HG03108 (cell line): Measurements from ENCODE around the gene SOWAHA.

Source experiments
- ATAC-seq: cut with Tn5 transposase; IDR thresholded peaks from one replicate; pipeline ENCODE4 v1.9.1; 2021; ENCODE audit warnings: moderate library complexity; ENCODE audit not compliant: unreplicated experiment

Gene SOWAHA

DNA sequence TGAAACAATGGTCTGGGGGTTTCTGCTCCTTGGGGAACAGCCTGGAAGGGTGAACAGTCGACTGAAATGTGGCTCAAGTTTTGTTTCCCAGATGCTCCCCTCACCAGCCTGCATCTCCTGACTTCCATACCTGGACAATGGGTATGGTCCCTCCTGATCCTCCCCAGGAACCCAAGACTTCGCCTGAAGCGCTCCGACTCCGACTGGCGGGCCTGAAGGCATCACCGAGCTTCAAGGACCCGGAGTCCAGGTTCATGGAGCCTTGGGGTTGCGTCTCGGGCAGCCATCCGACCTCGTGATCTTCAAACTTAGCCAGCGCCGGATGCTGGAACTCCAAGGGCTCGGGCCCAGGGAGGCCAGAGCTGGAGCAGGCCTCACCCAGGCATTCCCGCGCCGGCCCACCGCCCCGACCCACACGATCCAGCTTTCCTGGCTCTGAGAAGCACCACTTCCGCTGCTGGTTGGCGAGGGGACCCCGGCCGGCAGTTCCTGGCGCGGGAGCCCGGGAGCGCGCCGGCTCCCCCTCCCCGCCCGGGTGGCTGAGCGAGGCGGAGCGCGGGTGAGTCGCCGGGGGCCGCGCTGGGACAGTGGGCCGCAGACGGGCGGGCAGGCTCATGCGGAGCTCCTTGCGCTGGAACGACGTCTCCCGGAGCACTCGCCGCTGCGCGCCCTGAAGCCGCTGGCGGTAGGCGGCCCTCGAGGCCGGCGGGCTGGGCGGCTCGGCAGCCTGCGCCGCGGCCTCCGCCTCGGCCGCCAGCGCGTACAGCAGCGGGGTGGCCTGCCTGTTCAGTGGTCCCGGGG, 12.1 kb downstream of the SOWAHA start:
- ATAC-seq = no peak

DNA sequence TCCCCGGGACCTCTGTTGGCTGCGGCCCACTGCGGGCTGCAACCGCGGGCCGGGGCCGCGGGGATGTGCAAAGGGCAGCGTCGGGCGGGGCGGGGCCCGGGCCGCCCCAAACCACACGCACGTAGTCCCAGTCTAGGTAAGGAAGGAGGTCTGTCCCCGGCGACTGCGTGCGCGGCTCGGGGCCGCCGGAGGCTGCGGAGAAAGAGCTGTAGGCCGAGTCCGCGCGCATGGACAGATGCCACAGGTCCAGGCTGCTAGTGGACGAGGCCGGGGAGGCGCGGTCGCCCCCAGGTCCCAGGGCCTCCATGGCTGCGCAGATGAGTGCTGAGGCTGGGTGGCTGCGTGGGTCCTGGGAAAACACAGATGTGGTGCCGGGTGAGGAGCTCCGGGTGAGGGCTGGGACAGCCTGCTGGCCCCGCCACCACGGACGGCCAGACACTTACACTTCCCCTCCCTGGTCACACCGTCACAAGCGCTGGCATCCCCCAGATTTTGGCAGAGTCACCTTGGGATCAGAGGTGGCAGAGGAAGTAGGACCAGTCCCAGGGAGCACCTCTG, 12.8 kb downstream of the SOWAHA start:
- ATAC-seq = no peak

DNA sequence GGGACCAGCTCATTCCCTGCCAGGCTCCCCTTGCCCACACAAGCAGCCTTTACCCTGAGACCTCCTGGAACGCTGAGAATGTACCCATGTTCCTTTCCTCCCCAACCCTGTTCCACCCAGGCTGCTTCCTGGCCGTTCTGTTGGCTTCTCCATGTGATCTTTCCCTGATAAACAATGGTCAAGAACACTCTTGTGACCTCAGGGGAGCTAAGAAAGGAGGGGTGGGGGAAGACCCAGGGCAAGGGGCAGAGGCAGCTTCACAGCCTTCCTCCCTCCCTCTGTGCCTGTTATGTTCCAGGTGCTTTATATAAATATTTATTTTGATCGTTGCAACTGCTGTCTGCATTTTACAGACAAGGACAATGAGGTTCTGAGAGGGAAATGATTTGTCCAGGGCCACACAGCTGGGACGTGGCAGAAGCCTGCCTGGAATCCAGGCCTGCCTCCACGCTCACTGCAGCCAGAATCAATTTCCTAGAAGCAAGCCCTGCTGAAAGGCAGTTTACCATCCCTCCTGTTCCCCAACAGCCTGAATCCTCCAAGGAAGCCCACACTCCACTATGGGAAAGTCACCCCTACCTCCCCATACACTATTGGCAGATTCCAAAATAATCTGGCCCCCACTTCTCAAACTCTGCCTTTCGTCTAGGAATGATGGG, 13.5 kb downstream of the SOWAHA start:
- ATAC-seq = no peak

DNA sequence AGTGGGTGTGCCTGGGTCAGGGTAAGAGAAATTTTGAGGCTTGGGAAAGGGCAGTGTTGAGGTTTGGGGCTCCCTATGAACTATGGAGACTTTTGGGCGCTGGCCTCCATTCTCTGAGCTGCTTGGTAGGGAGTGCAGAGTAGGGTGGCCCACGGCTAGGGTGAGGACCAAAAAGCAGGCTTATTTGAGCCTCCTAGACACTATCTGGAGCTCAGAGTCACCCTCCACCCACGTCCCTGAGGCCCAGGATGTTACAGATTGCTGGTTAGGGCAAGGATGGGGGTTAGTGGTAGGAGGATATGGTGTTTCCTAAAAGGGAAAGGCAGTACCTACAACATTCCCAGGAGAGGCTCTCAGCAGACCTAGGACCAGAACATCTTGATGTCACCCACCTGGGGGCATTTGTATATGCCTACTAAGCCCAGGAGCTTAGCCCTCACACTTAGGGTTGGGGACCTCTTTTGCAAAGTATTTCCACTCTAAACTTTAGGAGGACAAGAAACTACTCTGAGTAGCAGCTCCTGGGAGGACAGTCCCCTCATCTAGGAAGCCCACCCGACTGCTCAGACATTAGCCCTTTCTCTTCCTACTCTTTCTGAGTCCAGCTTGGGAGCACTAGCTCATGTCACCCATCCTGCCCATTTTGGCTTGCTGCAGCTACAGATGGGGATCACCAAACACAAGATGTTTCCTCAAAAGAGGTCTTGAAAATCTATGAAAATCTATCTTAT, 15.0 kb downstream of the SOWAHA start:
- ATAC-seq = no peak

DNA sequence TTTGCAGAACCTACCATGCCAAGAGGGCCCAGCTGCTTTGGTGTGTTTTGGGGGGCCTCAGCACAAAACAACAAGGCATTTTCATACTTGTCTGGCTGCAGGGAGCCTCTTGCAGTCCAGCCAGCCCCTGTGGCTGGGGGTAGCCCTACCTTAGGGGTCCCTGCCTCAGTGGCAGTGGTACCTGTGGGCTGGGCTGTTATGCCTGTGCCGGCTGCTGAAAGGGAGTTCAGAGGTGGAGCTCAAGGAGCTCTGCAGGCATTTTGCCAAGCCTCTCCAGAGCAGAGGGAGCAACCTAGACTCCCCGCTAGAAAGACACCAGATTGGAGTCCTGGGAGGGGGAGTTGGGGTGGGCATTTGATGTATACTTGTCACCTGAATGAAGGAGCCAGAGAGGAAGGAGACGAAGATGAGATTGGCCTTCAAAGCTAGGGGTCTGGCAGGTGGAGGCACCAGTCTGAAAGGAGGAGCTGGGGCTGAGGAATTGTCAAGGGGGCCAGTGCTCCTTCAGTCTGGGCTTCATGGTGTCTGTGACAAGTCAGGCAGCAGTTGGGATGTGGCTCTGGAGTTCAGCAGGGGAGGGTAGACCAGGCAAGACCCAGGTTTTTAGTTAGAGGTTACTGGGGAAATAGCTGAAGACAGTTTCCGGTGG, 15.9 kb downstream of the SOWAHA start:
- no peak for ATAC-seq

DNA sequence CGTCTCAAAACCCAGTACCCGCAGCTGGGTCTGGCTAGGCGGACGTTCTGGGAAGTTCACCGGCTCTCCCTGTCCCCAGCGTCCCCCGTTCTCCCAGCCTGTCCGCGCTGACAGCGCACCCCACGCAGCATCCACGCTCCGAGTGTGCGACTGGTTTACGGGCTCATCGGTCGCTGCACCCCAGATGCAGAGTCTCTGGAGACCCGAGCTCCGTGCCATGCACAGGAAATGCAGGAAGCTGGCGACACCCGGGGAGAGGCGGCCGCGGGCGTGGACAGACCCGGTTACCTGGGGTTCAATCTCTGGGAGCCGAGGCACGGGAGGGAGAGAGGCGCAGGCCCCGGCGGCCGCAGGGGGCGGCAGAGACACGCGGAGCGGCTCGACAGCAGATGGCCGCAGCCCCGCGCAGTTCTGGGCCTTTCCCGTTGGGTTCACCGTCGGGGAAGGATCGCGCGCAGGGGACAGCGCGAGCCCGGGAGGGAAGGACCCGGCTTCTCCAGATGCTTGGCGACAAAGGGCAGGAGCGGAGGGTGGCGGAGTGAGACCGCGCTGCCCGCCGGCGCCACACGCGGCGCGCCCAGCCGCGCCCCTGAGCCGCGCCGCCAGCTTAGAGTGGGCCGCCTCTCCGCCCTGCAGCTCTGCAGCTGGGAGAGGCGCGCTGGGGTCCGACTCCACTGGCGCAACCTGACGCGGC, 16.8 kb downstream of the SOWAHA start:
- peak; percentile 76 for ATAC-seq

DNA sequence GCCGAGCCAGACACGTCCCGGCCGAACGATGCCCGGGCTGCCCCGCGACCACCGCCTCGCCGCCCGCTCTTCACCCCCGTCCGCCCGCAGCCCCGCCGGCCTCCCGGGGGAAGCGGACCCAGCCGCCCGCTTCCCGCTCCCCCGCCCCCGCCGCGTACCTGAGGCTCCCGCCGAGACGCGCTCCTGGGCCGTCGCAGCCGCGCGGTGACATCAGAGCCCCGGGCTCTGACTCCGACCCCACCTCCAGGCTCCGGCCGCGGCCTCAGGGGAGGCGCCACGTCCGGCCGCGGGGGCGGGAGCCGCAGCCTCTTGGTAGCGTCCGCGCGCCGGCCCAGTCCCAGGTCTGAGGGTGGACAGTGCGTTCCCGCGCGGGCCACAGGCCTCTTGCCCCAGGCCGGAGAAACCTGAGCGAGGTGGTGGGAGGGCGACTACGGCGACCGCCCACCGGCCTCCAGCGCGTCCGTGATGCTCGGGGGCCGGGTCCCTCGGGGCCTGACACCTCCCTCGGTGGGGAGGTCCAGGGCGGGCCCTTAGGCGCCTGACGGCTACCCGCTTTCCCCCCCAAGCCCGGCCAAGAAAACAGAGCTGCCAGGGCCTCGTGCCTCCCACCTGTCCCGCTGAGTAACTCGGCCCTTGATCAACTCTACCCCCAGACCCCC, 17.5 kb downstream of the SOWAHA start, which contains the start of gene SHROOM1:
Gene SHROOM1, minus strand, starts transcription at position 212 of the 659 bp plus-strand sequence. CDS start 4,507 bp downstream, outside the sequence.
- ATAC-seq = peak; percentile 58

DNA sequence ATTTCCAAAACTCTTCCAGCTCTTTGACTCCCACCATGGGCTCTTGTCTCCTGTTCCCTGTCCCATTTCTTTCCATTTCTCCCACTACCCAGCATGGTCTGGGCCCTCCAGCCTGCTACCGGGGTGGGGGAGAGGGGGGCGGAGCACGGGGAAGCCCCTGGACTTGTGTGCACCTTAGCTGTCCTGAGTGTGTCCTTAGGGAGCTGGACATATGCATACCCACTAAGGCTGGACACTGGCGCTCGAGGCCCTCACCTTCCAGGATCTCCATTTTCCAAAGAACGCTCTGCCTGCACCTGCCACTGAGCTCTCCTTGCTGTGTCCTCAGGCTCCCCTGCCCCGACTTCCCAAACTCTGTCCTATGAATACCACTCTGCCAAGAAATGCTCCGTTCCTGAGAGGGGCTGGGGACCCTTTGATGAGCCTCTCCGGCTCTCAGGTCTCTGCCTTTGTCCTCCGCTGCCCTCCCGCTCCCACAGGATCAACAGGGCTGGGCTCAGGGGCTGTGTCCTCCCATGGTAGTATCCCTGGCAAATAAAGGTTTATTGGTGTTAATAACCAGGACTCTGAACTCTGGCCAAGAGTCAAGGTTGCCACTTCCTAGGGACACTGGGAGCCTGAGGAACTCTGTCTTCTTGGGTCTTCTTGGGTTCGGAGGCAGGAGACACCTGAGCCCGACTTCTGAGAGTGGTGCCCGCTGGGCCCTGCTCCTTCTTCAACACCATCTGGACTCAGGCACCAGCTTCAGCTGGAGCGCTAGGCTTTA, 18.2 kb downstream of the SOWAHA start:
- ATAC-seq = no peak

DNA sequence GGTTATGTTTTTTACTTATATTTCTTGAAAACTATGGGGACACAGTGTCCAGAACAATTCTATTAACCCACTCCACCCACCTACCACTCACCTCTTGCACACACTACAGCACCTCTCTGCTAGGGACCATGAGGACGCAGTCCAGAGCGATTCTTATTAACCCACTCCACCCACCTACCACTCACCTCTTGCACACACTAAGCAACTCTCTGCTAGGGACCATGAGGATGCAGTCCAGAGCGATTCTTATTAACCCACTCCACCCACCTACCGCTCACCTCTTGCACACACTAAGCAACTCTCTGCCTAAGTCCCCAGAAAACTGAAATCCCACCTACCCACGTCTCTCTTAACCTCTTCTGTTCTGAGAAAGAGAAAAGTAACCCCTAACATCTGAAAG, 19.5 kb downstream of the SOWAHA start:
- no peak for ATAC-seq

DNA sequence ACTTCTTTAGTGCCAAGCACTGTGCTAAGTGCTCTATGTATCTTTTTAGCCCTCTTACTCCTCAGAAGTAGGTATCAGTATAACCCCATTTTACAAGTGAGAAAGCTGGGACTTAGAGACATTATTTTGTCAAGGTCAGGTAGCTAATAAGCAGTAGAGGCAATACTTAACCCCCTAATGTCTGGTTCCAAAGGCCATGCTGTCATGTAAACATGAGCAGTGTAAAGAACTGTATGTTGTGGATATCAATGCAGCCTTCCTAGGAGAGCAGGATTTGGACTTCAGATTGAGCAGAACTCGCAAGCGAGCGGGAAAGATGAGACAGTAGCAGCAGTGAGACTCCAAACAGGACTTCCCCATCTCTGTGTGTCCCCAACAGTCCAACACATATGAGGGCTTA, 21.0 kb downstream of the SOWAHA start:
- no peak for ATAC-seq

DNA sequence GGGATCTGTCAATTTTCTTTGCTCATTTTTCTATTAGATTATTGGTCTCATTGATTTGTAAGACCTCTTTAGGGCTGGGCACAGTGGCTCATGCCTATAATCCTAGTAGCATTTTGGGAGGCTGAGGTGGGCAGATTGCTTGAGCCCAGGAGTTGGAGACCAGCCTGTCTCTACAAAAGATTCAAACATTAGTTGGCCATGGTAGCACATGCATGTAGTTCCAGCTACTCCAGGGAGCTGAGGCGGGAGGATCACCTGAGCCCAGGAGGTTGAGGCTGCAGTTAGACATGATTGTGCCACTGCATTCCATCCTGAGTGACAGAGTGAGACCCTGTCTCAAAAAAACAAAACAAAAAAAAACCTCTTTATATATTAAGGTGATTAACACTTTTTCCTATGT, 23.8 kb downstream of the SOWAHA start:
- ATAC-seq = no peak

DNA sequence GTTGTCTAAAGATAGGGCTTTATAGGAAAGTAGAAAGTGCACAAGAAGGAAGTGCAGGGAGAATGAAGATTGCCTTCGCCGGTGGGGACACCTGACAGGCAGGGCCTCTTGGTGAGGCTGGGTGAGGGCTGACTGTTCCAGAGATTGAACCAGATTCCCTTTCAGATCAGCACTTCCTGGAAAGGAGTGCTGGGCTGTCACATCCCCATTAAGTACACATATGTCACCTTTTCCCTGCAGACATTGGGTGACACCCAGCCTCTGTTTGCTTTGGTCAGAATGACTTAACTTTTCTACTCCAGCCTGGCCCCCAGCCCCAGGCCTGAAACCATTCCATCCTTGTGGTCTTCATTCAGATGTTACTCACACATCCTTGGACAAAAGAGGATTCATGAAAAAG, 24.8 kb downstream of the SOWAHA start:
- no peak for ATAC-seq

DNA sequence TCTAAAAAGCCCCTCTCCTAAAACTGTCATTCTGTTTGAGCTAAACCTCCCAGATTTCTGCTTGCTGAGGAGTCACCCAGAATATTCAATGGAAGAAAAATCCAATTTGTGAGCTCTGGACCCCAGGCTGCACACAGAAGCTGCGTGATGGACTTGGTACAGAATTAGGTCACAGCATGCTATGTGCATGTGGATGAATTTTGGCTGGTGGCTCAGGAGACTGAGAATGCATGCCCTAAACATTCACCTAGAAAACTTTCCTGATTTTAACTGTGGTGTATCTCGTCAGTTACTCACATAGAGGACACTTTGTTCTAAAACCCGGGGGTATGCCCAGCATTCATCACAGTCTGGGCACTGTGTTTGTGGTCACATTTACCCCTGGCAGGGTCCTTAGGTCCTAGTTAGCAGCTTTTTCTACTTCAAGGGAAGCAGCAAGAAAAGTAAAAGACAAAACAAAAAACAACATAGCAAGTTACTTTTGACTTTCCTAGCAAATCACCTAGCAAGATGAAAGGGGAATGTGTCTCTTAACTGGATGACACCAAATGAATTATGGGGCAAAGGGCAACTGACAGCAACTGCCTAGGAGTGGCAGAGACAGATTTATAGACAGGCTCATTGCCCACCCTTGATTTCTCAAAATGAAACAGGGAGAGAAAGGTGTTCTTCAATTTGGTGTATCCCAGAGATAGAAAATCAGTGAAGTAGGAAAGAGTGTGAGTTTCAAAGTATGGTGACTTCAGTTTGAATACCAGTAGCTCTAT, 25.6 kb downstream of the SOWAHA start:
- ATAC-seq = no peak

DNA sequence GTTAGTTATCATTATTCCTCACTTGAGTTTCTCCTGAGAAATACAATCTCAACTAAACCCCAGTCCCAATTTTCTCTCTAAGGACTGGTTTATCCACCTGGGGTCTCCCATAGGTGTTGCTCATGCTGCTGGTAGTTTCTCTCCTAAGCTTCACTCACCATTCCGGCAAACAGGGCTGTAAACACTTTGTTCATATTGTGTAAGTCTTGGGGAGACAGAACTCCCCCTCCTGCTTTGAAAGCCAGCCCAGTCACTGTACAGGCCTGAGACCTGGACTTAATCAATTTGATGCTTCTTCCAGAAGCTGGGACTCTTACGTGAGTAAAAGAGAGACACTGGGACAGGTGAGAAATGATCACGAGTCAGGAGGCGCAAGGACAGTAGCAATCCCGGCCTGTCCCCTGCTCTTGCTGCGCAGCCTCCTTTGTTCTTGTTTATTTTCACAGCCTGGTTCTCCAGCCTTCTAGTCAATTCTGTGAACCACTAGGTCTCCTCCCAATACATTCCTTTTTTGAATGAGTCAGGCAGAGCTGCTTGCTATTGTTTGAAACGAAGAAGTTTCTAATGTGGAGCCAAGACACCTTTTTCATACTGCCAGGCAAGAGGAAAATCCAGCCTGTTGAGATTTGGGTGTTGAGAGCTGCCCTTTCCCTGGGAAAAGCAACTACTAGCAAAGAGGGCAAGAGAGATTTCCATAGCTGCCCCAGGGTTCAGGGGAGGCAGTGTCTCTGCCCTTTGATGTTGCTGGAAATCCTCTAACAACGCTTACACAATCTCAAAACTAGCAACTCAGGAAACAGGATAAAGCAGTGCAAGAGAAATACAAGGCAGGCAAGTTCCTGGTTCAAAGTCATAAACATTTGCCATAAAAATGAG, 26.6 kb downstream of the SOWAHA start:
- ATAC-seq = no peak

DNA sequence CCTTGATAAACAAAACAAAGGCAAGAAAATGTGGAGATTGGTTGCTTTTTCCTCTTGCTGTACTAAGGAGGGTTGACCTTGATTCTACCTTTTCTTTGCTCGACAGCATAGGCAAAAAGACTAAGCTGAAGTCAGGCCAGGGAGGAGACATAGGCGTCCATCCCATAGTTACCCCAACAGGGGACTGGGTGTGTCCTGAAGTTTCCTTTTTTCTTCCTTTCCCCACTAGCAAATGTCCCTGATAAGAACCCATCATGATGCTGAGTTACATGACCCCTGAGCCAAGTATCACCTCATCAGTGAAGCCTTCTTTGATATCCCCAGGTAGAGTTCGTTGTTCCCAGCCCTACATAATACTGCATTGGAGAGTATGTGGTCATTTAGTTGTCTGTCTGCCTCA, 27.2 kb downstream of the SOWAHA start:
- ATAC-seq = no peak

DNA sequence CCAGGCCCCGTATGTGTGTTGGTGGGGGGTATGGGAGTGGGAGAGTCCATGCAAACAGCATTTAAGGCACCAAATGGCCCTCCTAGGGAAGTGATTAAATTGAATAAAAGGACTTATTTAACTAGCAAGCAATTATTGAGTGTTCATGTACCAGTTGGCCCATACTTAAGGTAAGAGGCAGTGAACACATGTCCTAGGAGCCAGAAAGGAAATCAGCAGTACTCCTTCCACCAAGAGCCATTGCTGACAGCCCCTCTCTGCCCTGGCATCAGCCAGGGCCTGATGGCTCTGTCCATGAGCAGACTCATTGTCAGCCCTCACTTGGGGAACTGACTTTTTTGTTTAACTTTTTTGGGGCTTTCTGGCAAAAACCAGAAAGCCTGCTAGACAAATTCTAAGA, 27.8 kb downstream of the SOWAHA start:
- no peak for ATAC-seq

DNA sequence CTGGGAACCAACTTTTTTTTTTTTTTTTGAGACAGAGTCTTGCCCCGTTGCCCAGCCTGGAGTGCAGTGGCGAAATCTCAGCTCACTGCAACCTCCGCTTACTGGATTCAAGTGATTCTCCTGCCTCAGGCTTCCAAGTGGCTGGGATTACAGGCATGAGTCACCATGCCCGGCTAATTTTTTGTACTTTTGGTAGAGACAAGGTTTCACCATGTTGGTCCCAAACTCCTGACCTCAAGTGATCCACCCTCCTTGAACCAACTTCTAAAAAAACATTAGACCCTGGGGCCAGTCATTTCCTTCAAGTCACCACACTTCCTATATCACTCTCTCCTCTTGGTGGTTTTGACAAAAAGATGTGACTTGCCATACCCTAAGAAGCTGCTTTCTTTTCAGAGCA, 28.2 kb downstream of the SOWAHA start:
- ATAC-seq = no peak
